Esophagus squamous epithelium (tissue), 5 donors: Measurements from ENCODE around the gene PTPN9. TPM values are rescaled to one million over a fixed set of nuclear protein-coding genes. Genes with fewer than 3 reads are reported as not detected.
A peak's percentile ranks its signal among the peaks of the same experiment; 100 is the strongest.
"Not testable (repeated sequence)": the region's sequence is repeated elsewhere in the genome, so short reads cannot be mapped to it uniquely, and the experiment has no call there.

Experiments used
- DNase-seq: peaks from one replicate; lab custom pipeline; 2025; lab: John Stamatoyannopoulos, UW
- H3K27ac ChIP-seq, 4 donors: fragments of 200-600 bp; sonication (generic); one replicate each; pipeline ENCODE4 v1.5.1; 2016 to 2019; ENCODE audit warnings: mild to moderate bottlenecking in 1 of 4
- H3K27me3 ChIP-seq, 4 donors: fragments of 200-600 bp; sonication (generic); 1 replicate in 3 of 4; 2 replicates in 1 of 4; pipeline versions ENCODE4 v1.5.1 to v1.6.0; 2017 to 2021; ENCODE audit warnings: antibody characterized with exemption in 1 of 4
- H3K36me3 ChIP-seq, 3 donors: fragments of 200-600 bp; sonication (generic); one replicate each; pipeline ENCODE4 v1.5.1; 2016 to 2019
- H3K4me1 ChIP-seq, 3 donors: fragments of 200-600 bp; sonication (generic); one replicate each; pipeline ENCODE4 v1.5.1; 2017 to 2019
- H3K4me3 ChIP-seq, 4 donors: fragments of 200-600 bp; sonication (generic); 1 replicate in 3 of 4; 2 replicates in 1 of 4; pipeline ENCODE4 v1.5.1; 2016 to 2019; ENCODE audit warnings: mild to moderate bottlenecking in 2 of 4, moderate library complexity in 1 of 4
- H3K9me3 ChIP-seq, 3 donors: fragments of 200-600 bp; sonication (generic); one replicate each; pipeline ENCODE4 v1.5.1; 2016 to 2019
- POLR2A ChIP-seq, 4 donors: fragments of 450-650 bp; IDR thresholded peaks; one replicate each; pipeline ENCODE4 v1.6.1; 2017; ENCODE audit warnings: antibody characterized with exemption in 4 of 4, mild to moderate bottlenecking in 4 of 4, moderate library complexity in 3 of 4
- WGBS, 2 donors: methylation state at CpG; one replicate each; pipeline ENCODE4 v1.1.5; 2018; 5-methylcytosine and 5-hydroxymethylcytosine counted together
- intact Hi-C: fragments of 100-400 bp; cut with DNase I; formaldehyde crosslinking; loops from one replicate; pipeline ENCODE4 v1.15.0; 2022
- total RNA-seq, 4 donors: library from RNA; depleted of rRNA; stranded (reverse); fragments of >200 nt; gene quantifications; one replicate each; pipeline ENCODE4 v1.1.0, GENCODE V29; 2016
- TF ChIP-seq, protein P1 (sequence below), 6 experiments: fragments of 450-650 bp in 4 of 6; fragments of 200-600 bp in 2 of 6; sonication (generic) in 2 of 6; IDR thresholded peaks; one replicate each; pipeline ENCODE4 v1.5.1; 2016 to 2019; ENCODE audit warnings: antibody characterized with exemption in 6 of 6, mild to moderate bottlenecking in 4 of 6, moderate library complexity in 4 of 6
- donor health status: DM: yes; HTN: yes; CAD: no.

The PTPN9 gene
- total RNA-seq, 4 donors from 2014 or later: 4.9 to 13.5 (median 8.5) TPM

DNA sequence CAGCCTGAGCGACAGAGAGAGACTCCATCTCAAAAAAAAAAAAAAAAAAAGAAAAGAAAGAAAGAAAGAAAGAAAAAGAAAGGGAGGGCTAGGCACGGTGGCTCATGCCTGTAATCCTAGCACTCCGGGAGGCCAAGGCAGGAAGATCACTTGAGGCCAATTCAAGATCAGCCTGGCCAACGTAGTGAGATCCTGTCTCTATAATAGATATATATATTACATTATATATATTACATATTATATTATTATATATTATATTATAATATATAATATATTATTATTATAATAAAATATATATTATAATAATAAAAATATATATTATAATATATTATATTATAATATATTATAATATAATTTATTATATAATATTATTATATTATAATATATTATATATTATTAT lies 48.9 kb downstream of the PTPN9 start:
- Histone ChIP-seq H3K4me3 (no peak overlapping the region), H3K4me1 (peaks cover 15 to 40% (median 32%) of the 10 kb centered on the region in 3 donors), H3K27me3 (no peaks in the 10 kb centered on the region), H3K27ac (no peak overlapping the region), H3K36me3 (peaks cover 0 to 20% (median 0%) of the 10 kb centered on the region in 3 donors), H3K9me3 (no peaks in the 10 kb centered on the region)
- intact Hi-C loops: no loop called here
- 75 to 83% methylated on average over 4 of the region's 4 CpGs for WGBS, 2 donors
- TF ChIP-seq, protein P1, sequence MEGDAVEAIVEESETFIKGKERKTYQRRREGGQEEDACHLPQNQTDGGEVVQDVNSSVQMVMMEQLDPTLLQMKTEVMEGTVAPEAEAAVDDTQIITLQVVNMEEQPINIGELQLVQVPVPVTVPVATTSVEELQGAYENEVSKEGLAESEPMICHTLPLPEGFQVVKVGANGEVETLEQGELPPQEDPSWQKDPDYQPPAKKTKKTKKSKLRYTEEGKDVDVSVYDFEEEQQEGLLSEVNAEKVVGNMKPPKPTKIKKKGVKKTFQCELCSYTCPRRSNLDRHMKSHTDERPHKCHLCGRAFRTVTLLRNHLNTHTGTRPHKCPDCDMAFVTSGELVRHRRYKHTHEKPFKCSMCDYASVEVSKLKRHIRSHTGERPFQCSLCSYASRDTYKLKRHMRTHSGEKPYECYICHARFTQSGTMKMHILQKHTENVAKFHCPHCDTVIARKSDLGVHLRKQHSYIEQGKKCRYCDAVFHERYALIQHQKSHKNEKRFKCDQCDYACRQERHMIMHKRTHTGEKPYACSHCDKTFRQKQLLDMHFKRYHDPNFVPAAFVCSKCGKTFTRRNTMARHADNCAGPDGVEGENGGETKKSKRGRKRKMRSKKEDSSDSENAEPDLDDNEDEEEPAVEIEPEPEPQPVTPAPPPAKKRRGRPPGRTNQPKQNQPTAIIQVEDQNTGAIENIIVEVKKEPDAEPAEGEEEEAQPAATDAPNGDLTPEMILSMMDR (IDR thresholded peaks at IDR 0.05): no peak
- no peak for TF ChIP-seq POLR2A (IDR thresholded peaks at IDR 0.05)
- DNase-seq: no peak

DNA sequence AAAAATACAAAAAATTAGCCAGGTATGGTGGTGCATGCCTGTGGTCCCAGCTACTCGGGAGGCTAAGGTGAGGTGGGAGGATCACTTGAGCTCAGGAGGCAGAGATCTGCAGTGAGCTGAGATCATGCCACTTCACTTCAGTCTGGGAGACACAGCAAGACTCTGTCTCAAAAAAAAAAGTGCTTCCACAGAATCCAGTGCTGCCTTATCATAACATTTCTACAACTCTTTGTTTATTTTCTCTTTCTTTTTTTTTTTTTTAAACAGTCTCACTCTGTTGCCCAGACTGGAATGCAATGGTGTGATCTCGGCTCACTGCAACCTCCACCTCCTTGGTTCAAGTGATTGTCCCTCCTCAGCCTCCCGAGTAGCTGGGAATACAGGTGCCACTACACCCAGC lies 53.4 kb downstream of the PTPN9 start:
- DNase-seq, H3K27ac ChIP-seq, H3K4me3 ChIP-seq, H3K27me3 ChIP-seq, intact Hi-C loops, H3K4me1 ChIP-seq, H3K9me3 ChIP-seq: not testable (repeated sequence)
- 78 to 80% methylated on average over 3 of the region's 3 CpGs for WGBS, 2 donors
- H3K36me3 ChIP-seq: peaks cover 7 to 63% (median 17%) of the 10 kb centered on the region in 3 donors

DNA sequence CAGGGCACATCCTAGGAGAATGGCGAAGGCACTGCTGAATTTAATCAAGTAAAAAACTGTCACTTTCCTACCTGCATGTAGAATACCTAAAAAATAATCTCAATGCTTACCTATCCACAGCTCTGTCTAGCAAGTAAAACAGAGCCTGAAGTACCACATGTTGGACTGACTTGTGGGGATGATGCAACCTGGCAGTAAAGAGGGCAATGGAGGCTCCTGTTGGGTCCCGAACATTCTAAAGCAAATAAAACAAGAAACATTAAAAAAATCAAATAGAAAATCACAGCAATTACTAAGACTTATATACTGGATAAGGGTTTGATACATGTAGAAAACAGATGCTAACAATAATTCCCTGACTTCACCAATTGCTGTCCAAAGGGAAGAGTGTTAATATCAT lies 56.1 kb downstream of the PTPN9 start:
- Histone ChIP-seq H3K4me3 (no peak overlapping the region), H3K27me3 (no peaks in the 10 kb centered on the region), H3K4me1 (peaks cover 0 to 3% (median 0%) of the 10 kb centered on the region in 3 donors), H3K36me3 (peaks cover 7 to 90% (median 17%) of the 10 kb centered on the region in 3 donors), H3K27ac (no peak overlapping the region), H3K9me3 (no peaks in the 10 kb centered on the region)
- no peak for TF ChIP-seq POLR2A (IDR thresholded peaks at IDR 0.05)
- TF ChIP-seq, protein P1 (IDR thresholded peaks at IDR 0.05): no peak
- 94 to 97% methylated on average over 2 of the region's 2 CpGs for WGBS, 2 donors
- intact Hi-C loops: no loop called here
- DNase-seq: no peak

DNA sequence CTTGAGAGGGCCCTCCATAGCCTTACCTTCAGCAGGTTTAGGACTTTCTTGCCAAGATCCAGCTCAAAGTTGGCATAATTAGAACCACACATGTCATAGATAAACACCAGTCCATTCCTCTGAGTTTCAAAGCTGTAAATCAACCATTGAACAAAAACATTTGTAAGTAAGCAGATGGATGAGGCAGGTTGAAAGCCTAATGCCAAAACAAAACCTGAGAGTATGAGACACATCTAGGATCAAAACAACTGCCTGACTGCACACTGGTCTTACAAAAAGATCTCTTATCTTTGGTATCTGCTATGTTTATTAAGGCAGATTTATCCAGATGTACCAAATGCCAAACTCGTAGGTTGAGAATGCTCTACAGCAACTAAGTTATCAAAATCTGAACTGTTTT lies 61.9 kb downstream of the PTPN9 start:
- H3K27me3 ChIP-seq: no peaks in the 10 kb centered on the region
- H3K4me1 ChIP-seq: no peaks in the 10 kb centered on the region
- DNase-seq: no peak
- no peaks in the 10 kb centered on the region for H3K9me3 ChIP-seq
- intact Hi-C loops: no loop called here
- H3K4me3 ChIP-seq: no peak overlapping the region
- WGBS, 2 donors: 86 to 92% methylated on average over 1 of the region's 1 CpG
- H3K36me3 ChIP-seq: peaks cover 7 to 95% (median 10%) of the 10 kb centered on the region in 3 donors
- TF ChIP-seq, protein P1 (IDR thresholded peaks at IDR 0.05): no peak
- TF ChIP-seq POLR2A (IDR thresholded peaks at IDR 0.05): no peak
- no peak overlapping the region for H3K27ac ChIP-seq

DNA sequence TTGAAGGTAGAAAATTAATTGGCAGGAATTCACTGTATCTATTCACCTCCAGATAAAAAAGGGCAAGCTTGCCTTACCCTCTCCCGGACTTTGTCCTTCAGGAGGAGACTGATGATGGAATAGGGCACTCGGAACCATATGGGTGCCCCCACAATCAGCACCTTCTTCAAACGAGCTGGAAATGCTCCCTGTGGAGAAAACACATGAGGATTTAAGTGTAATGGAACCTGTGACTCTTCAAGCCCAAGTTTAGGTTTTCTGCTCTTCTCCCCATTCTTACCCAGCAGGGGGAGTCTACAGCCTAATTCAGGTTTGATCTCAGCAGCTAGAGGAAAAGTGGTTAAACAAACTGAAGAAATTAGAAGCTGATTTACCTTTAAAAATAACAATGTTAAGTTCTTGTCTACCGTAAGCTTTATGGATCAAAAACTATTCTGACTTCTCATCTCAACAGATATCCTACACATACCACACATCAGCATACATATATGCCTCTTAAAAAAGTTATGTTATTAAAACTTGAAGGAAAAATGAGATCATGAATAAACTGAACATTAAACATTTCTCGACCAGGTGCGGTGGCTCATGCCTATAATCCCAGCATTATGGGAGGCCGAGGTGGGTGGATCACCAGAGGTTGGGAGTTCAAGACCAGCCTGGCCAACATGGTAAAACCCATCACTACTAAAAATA lies 70.1 kb downstream of the PTPN9 start:
- Histone ChIP-seq H3K4me1 (no peaks in the 10 kb centered on the region), H3K4me3 (no peak overlapping the region), H3K9me3 (no peaks in the 10 kb centered on the region), H3K27me3 (no peaks in the 10 kb centered on the region), H3K36me3 (peaks cover 0 to 76% (median 10%) of the 10 kb centered on the region in 3 donors), H3K27ac (no peak overlapping the region)
- no peak for TF ChIP-seq POLR2A (IDR thresholded peaks at IDR 0.05)
- TF ChIP-seq, protein P1 (IDR thresholded peaks at IDR 0.05): peak in 5 of 6 experiments; percentile 32 to 55 (median 37)
- no peak for DNase-seq
- 66 to 68% methylated on average over 7 of the region's 7 CpGs for WGBS, 2 donors
- intact Hi-C loops: no loop called here
